Keratinocyte (primary cell): ENCODE measurements around the gene ATIC. TPM values are rescaled to one million over a fixed set of nuclear protein-coding genes. Genes with fewer than 3 reads are reported as not detected.

ENCODE experiments used
- DNase-seq: peaks from one replicate; pipeline ENCODE4 v3.0.0-alpha.2; 2011; ENCODE audit warnings: low read depth, missing footprints, low spot score
- FAIRE-seq: peaks from 2 replicates; lab custom pipeline; 2011; peaks lifted over from hg19 to GRCh38; lab: Jason Lieb, UNC
- H2AFZ ChIP-seq: 2 replicates; pipeline ENCODE4 v1.6.0; 2012; ENCODE audit warnings: low read length, control low read depth, inconsistent platforms; ENCODE audit not compliant: control insufficient read depth
- H3K27ac ChIP-seq: 2 replicates; pipeline ENCODE4 v1.5.1; 2011; ENCODE audit warnings: low read length; ENCODE audit not compliant: control insufficient read depth, insufficient read depth
- H3K27me3 ChIP-seq: 3 replicates; pipeline ENCODE4 v1.6.0; 2011; ENCODE audit warnings: low read length; ENCODE audit not compliant: control insufficient read depth, insufficient read depth; ENCODE audit errors: extremely low read depth
- H3K36me3 ChIP-seq, 2 experiments: 2 replicates in 1 of 2; 3 replicates in 1 of 2; pipeline ENCODE4 v1.5.1; 2011; ENCODE audit warnings: low read length in 2 of 2, mild to moderate bottlenecking in 1 of 2; ENCODE audit not compliant: control insufficient read depth in 2 of 2, insufficient read depth in 2 of 2; ENCODE audit errors: extremely low read depth in 1 of 2
- H3K4me1 ChIP-seq: 3 replicates; pipeline ENCODE4 v1.5.1; 2011; ENCODE audit warnings: low read length; ENCODE audit not compliant: control insufficient read depth, insufficient read depth; ENCODE audit errors: extremely low read depth
- H3K4me2 ChIP-seq: 3 replicates; pipeline ENCODE4 v1.6.0; 2011; ENCODE audit warnings: low read depth, low read length; ENCODE audit not compliant: control insufficient read depth, insufficient read depth; ENCODE audit errors: extremely low read depth
- H3K4me3 ChIP-seq, 3 experiments: fragments of 200-600 bp in 1 of 3; sonication (generic) in 1 of 3; 2 replicates in 2 of 3; 3 replicates in 1 of 3; pipeline ENCODE4 v1.5.1; 2011 to 2016; ENCODE audit warnings: low read length in 3 of 3, mild to moderate bottlenecking in 3 of 3, control low read depth in 2 of 3, inconsistent platforms in 1 of 3, low read depth in 1 of 3, mixed read lengths in 1 of 3, mixed run types in 1 of 3, moderate library complexity in 1 of 3; ENCODE audit not compliant: control insufficient read depth in 2 of 3, insufficient read depth in 2 of 3; ENCODE audit errors: extremely low read depth in 1 of 3
- H3K79me2 ChIP-seq: 2 replicates; pipeline ENCODE4 v1.6.0; 2012; ENCODE audit warnings: low read length; ENCODE audit not compliant: control insufficient read depth, insufficient read depth
- H3K9ac ChIP-seq: 3 replicates; pipeline ENCODE4 v1.6.0; 2011; ENCODE audit warnings: low read length; ENCODE audit not compliant: control insufficient read depth, insufficient read depth; ENCODE audit errors: extremely low read depth
- H3K9me1 ChIP-seq: 3 replicates; pipeline ENCODE4 v1.6.0; 2011; ENCODE audit warnings: low read length; ENCODE audit not compliant: control insufficient read depth, insufficient read depth; ENCODE audit errors: extremely low read depth
- H3K9me3 ChIP-seq: 2 replicates; pipeline ENCODE4 v1.5.1; 2012; ENCODE audit warnings: low read depth, low read length; ENCODE audit not compliant: control insufficient read depth
- H4K20me1 ChIP-seq: 3 replicates; pipeline ENCODE4 v1.6.0; 2011; ENCODE audit warnings: low read length; ENCODE audit not compliant: control insufficient read depth, insufficient read depth; ENCODE audit errors: extremely low read depth
- CTCF ChIP-seq, 3 experiments: IDR thresholded peaks in 1 of 3; conservative IDR thresholded peaks in 1 of 3; optimal IDR thresholded peaks in 1 of 3; 2 replicates in 2 of 3; 3 replicates in 1 of 3; pipeline versions ENCODE3 to v1.5.1; 2011; ENCODE audit warnings: low read length in 3 of 3, mild to moderate bottlenecking in 3 of 3, moderate library complexity in 2 of 3, control low read depth in 1 of 3, inconsistent platforms in 1 of 3; ENCODE audit not compliant: insufficient read depth in 2 of 3; ENCODE audit errors: extremely low read depth in 1 of 3
- EZH2 ChIP-seq: IDR thresholded peaks from one replicate; pipeline ENCODE4 v1.6.1; 2012; ENCODE audit warnings: inconsistent platforms, mild to moderate bottlenecking, low read length, moderate library complexity
- dilution Hi-C: fragments of 300-500 bp; cut with MboI; formaldehyde crosslinking; loops from one replicate; pipeline ENCODE4 v1.7.0; 2020; ENCODE audit warnings: low sequenced_read_pairs; ENCODE audit not compliant: extremely low pct_ligation_motif_present
- polyA plus RNA-seq, 5 experiments: library from polyadenylated mRNA; depleted of rRNA in 3 of 5; stranded (reverse) in 3 of 5; stranded (forward) in 1 of 5; unstranded in 1 of 5; fragments of >200 nt; gene quantifications; 1 replicate in 1 of 5; 2 replicates in 3 of 5; 3 replicates in 1 of 5; pipeline versions ENCODE4 v1.2.1 to v1.2.3, GENCODE V29; 2011 to 2012; ENCODE audit warnings: missing spikeins in 2 of 5, low read depth in 1 of 5, low replicate concordance in 1 of 5

ATIC gene
- polyA plus RNA-seq, 1 donor (not counting 4 experiments of a cell fraction or from before 2014, with no cell fraction given), result 110 TPM

- DNase-seq (no peak), FAIRE-seq (no peak)
- TF ChIP-seq EZH2 (no peak), CTCF (optimal IDR thresholded peaks at IDR 0.05 in 1 of 3, IDR thresholded peaks at IDR 0.05 in 1 of 3, conservative IDR thresholded peaks at IDR 0.05 in 1 of 3; ENCODE audit: extremely low read depth in 1 of 3, insufficient read depth in 2 of 3, low read length in 3 of 3) (no peak)
- H3K27ac ChIP-seq, result no peak overlapping the region
- no peaks in the 10 kb centered on the region for H3K4me1 ChIP-seq
- dilution Hi-C loops, result no loop called here
- no peak overlapping the region for H3K9ac ChIP-seq
- H3K9me3 ChIP-seq, result no peaks in the 10 kb centered on the region
- no peaks in the 10 kb centered on the region for H4K20me1 ChIP-seq
- no peak overlapping the region for H3K4me2 ChIP-seq
- no peak overlapping the region for H2AFZ ChIP-seq
- no peak overlapping the region for H3K4me3 ChIP-seq
- H3K36me3 ChIP-seq, result peaks cover 0 to 31% of the 10 kb centered on the region in 2 experiments
- no peaks in the 10 kb centered on the region for H3K27me3 ChIP-seq
- H3K9me1 ChIP-seq, result no peaks in the 10 kb centered on the region
- no peaks in the 10 kb centered on the region for H3K79me2 ChIP-seq
These were observed 84.9 kb downstream of the ATIC start for GRCh38 chr2:215396595-215397313.

- no peaks in the 10 kb centered on the region for H3K9me1 ChIP-seq
- H3K79me2 ChIP-seq, result no peaks in the 10 kb centered on the region
- dilution Hi-C loops, result no loop called here
- H3K9ac ChIP-seq, result no peak overlapping the region
- FAIRE-seq, result peak; percentile 55
- H3K27me3 ChIP-seq, result no peaks in the 10 kb centered on the region
- peaks cover 2% of the 10 kb centered on the region for H3K4me1 ChIP-seq
- H3K36me3 ChIP-seq, result peaks cover 0 to 27% of the 10 kb centered on the region in 2 experiments
- H3K9me3 ChIP-seq, result no peaks in the 10 kb centered on the region
- no peaks in the 10 kb centered on the region for H4K20me1 ChIP-seq
- no peak overlapping the region for H2AFZ ChIP-seq
- H3K4me2 ChIP-seq, result no peak overlapping the region
- no peak for DNase-seq
- no peak overlapping the region for H3K4me3 ChIP-seq
- H3K27ac ChIP-seq, result no peak overlapping the region
- TF ChIP-seq CTCF (optimal IDR thresholded peaks at IDR 0.05 in 1 of 3, IDR thresholded peaks at IDR 0.05 in 1 of 3, conservative IDR thresholded peaks at IDR 0.05 in 1 of 3; ENCODE audit: extremely low read depth in 1 of 3, insufficient read depth in 2 of 3, low read length in 3 of 3) (no peak), EZH2 (no peak)
These were observed 85.9 kb downstream of the ATIC start for GRCh38 chr2:215397632-215398341.
